Right cardiac atrium (tissue), 5 donors: ENCODE measurements around the gene FETUB. TPM values are rescaled to one million over a fixed set of nuclear protein-coding genes. Genes with fewer than 3 reads are reported as not detected.

ENCODE experiments used
- ATAC-seq, 2 donors: fragments of 200-7000 bp; cut with Tn5 transposase; one replicate each; pipeline versions ENCODE4 v1.8.0 to v1.9.1; 2020; ENCODE audit warnings: moderate library complexity in 2 of 2, mild to moderate bottlenecking in 1 of 2
- DNase-seq, 3 donors: peaks; one replicate each; pipeline ENCODE4 v3.0.0-alpha.2; 2020
- H3K27ac ChIP-seq: one replicate; pipeline ENCODE4 v1.5.1; 2013; ENCODE audit warnings: mild to moderate bottlenecking, low read length, control low read depth, moderate library complexity
- H3K27me3 ChIP-seq: one replicate; pipeline ENCODE4 v1.6.1; 2013; ENCODE audit not compliant: control insufficient read depth, insufficient read depth
- H3K4me1 ChIP-seq: one replicate; pipeline ENCODE4 v1.6.1; 2013; ENCODE audit warnings: low read length; ENCODE audit not compliant: control insufficient read depth, insufficient read depth
- H3K4me3 ChIP-seq: one replicate; pipeline ENCODE4 v1.5.1; 2013; ENCODE audit warnings: low read length, control low read depth
- H3K9me3 ChIP-seq: one replicate; pipeline ENCODE4 v1.6.1; 2013; ENCODE audit warnings: low read length; ENCODE audit not compliant: control insufficient read depth
- WGBS: extraction: QIAGEN DNeasy Blood & Tissue Kit; methylation state at CpG from one replicate; pipeline ENCODE4 v1.1.7; 2013; 5-methylcytosine and 5-hydroxymethylcytosine counted together
- intact Hi-C, 4 donors: fragments of 100-400 bp; cut with DNase I; formaldehyde crosslinking; loops; one replicate each; pipeline versions ENCODE4 v1.11.0 to v1.14.0; 2022 to 2023
- polyA plus RNA-seq: library from polyadenylated mRNA; stranded (reverse); fragments of 200-250 nt; gene quantifications from one replicate; pipeline ENCODE4 v1.2.3, GENCODE V29; 2013
- total RNA-seq, 4 donors: library from RNA; stranded (reverse); fragmentation: NEBNext Ultra II Directional; extraction: Animal tissue kit (Norgen Biotek cat#: 25700); gene quantifications; one replicate each; pipeline ENCODE4 v1.2.1, GENCODE V29; 2021
- donor health status: healthy with polysubstance abuse.
- donor health status: DM: no; HTN: yes; CAD: no.
- donor health status: DM: no; HTN: no; CAD: no.
- donor health status: DM: no; HTN: yes; CAD: no; lungs with severe emphysema.
- donor health status: DM: yes; HTN: yes; CAD: no.

Gene FETUB
- total and polyA plus RNA-seq, 5 donors = 0.07 TPM; not detected in 4

- Histone ChIP-seq H3K27me3 (no peaks in the 10 kb centered on the region), H3K4me1 (peaks cover 1% of the 10 kb centered on the region), H3K27ac (no peak overlapping the region), H3K9me3 (no peaks in the 10 kb centered on the region), H3K4me3 (no peak overlapping the region)
- WGBS = 71% methylated on average over 3 of the region's 3 CpGs
- DNase-seq (no peak), ATAC-seq (no peak)
- intact Hi-C loops = no loop called here
Measured at GRCh38 chr3:186600896-186601295, 39.3 kb upstream of the FETUB start.

GRCh38 chr3:186603159-186603558 lies 37.0 kb upstream of the FETUB start:
- H3K27ac ChIP-seq = no peak overlapping the region
- no peaks in the 10 kb centered on the region for H3K9me3 ChIP-seq
- H3K4me1 ChIP-seq = peaks cover 1% of the 10 kb centered on the region
- intact Hi-C loops = no loop called here
- 85% methylated on average over 7 of the region's 7 CpGs for WGBS
- H3K27me3 ChIP-seq = no peaks in the 10 kb centered on the region
- no peak for ATAC-seq
- H3K4me3 ChIP-seq = no peak overlapping the region
- no peak for DNase-seq

GRCh38 chr3:186605078-186605477 lies 35.1 kb upstream of the FETUB start:
- no peak for DNase-seq
- Histone ChIP-seq H3K4me1 (no peaks in the 10 kb centered on the region), H3K27me3 (no peaks in the 10 kb centered on the region), H3K27ac (no peak overlapping the region), H3K4me3 (no peak overlapping the region), H3K9me3 (no peaks in the 10 kb centered on the region)
- intact Hi-C loops = no loop called here
- no peak for ATAC-seq

- intact Hi-C loops = no loop called here
- H3K27me3 ChIP-seq = no peaks in the 10 kb centered on the region
- DNase-seq (no peak), ATAC-seq (no peak)
- no peak overlapping the region for H3K4me3 ChIP-seq
- no peaks in the 10 kb centered on the region for H3K9me3 ChIP-seq
- no peaks in the 10 kb centered on the region for H3K4me1 ChIP-seq
- WGBS = 82% methylated on average over 5 of the region's 5 CpGs
- no peak overlapping the region for H3K27ac ChIP-seq
Measured at GRCh38 chr3:186605561-186606545, 34.3 kb upstream of the FETUB start.

GRCh38 chr3:186608624-186609215 lies 31.5 kb upstream of the FETUB start:
- no peaks in the 10 kb centered on the region for H3K9me3 ChIP-seq
- H3K4me1 ChIP-seq = no peaks in the 10 kb centered on the region
- no peak overlapping the region for H3K27ac ChIP-seq
- no peak for DNase-seq
- no peak for ATAC-seq
- intact Hi-C loops = no loop called here
- H3K4me3 ChIP-seq = no peak overlapping the region
- WGBS = 86% methylated on average over 2 of the region's 2 CpGs
- H3K27me3 ChIP-seq = no peaks in the 10 kb centered on the region

- H3K27ac ChIP-seq = no peak overlapping the region
- H3K9me3 ChIP-seq = no peaks in the 10 kb centered on the region
- WGBS = 89% methylated on average over 8 of the region's 8 CpGs
- H3K4me3 ChIP-seq = no peak overlapping the region
- H3K27me3 ChIP-seq = no peaks in the 10 kb centered on the region
- no peak for ATAC-seq
- no peaks in the 10 kb centered on the region for H3K4me1 ChIP-seq
- no peak for DNase-seq
- intact Hi-C loops = no loop called here
Measured at GRCh38 chr3:186609247-186609868, 30.8 kb upstream of the FETUB start.

GRCh38 chr3:186612065-186612464 lies 28.1 kb upstream of the FETUB start:
- Histone ChIP-seq H3K9me3 (no peaks in the 10 kb centered on the region), H3K27ac (no peak overlapping the region), H3K27me3 (no peaks in the 10 kb centered on the region), H3K4me1 (no peaks in the 10 kb centered on the region), H3K4me3 (no peak overlapping the region)
- intact Hi-C loops = loop anchor here in 2 of 4 donors (5.0 to 10.0 kb wide), 3 partner anchors 140 to 203 kb away; no protein-coding TSS in a partner anchor
- 71% methylated on average over 5 of the region's 5 CpGs for WGBS
- no peak for ATAC-seq
- no peak for DNase-seq

GRCh38 chr3:186612721-186613636 lies 27.2 kb upstream of the FETUB start, which contains the start of gene AHSG:
Gene AHSG, plus strand, starts transcription at chr3:186613060. Its CDS starts 82 bp downstream, at chr3:186613142.
- Histone ChIP-seq H3K4me3 (no peak within 1 kb of the TSS), H3K4me1 (peaks cover 3% of the 10 kb centered on the region), H3K27me3 (no peaks in the 10 kb centered on the region), H3K27ac (no peak within 1 kb of the TSS), H3K9me3 (no peaks in the 10 kb centered on the region)
- DNase-seq (no peak), ATAC-seq (no peak)
- intact Hi-C loops = loop anchor here in 2 of 4 donors (5.0 to 10.0 kb wide), 3 partner anchors 139 to 202 kb away; no protein-coding TSS in a partner anchor
- 89% methylated on average over 7 of the region's 7 CpGs for WGBS

GRCh38 chr3:186613637-186614265 lies 26.4 kb upstream of the FETUB start:
- no peaks in the 10 kb centered on the region for H3K27me3 ChIP-seq
- no peak overlapping the region for H3K27ac ChIP-seq
- intact Hi-C loops = loop anchor here in 2 of 4 donors (5.0 to 10.0 kb wide), 3 partner anchors 139 to 201 kb away; no protein-coding TSS in a partner anchor
- no peaks in the 10 kb centered on the region for H3K9me3 ChIP-seq
- DNase-seq (no peak), ATAC-seq (no peak)
- no peak overlapping the region for H3K4me3 ChIP-seq
- WGBS = 39% methylated on average over 4 of the region's 4 CpGs
- H3K4me1 ChIP-seq = peaks cover 3% of the 10 kb centered on the region

GRCh38 chr3:186614266-186614596 lies 26.0 kb upstream of the FETUB start:
- H3K27me3 ChIP-seq = no peaks in the 10 kb centered on the region
- H3K27ac ChIP-seq = no peak overlapping the region
- peaks cover 3% of the 10 kb centered on the region for H3K4me1 ChIP-seq
- no peak for ATAC-seq
- intact Hi-C loops = loop anchor here in 2 of 4 donors (5.0 to 10.0 kb wide), 3 partner anchors 138 to 201 kb away; no protein-coding TSS in a partner anchor
- no peak overlapping the region for H3K4me3 ChIP-seq
- DNase-seq = no peak
- 49% methylated on average over 6 of the region's 6 CpGs for WGBS
- H3K9me3 ChIP-seq = no peaks in the 10 kb centered on the region
